GM19238 (cell line): ENCODE measurements around the gene ABR.
"Not testable (repeated sequence)": the region's sequence is repeated elsewhere in the genome, so short reads cannot be mapped to it uniquely, and the experiment has no call there.

Experiments
- DNase-seq: peaks from one replicate; pipeline ENCODE4 v3.0.0; 2011; ENCODE audit warnings: low spot score; ENCODE audit not compliant: insufficient read length

Gene ABR

DNA sequence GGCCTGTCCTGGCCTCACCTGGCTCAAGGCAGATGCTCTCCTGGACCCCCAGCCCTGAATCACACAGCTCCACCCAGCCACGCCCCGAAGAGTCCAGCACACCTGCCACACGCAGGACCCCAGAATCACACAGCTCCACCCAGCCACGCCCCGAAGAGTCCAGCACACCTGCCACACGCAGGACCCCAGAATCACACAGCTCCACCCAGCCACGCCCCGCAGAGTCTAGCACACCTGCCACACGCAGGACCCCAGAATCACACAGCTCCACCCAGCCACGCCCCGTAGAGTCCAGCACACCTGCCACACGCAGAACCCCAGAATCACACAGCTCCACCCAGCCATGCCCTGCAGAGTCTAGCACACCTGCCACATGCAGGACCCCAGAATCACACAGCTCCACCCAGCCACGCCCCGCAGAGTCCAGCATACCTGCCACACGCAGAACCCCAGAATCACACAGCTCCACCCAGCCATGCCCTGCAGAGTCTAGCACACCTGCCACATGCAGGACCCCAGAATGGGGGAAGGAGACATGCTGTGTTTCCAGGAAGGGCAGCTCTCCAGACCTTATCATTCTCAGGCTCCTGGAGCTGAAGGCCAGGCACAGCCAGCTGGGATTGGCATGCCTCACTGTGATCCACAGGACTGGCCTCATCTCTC lies 105.7 kb downstream of the ABR start:
- not testable (repeated sequence) for DNase-seq

- DNase-seq = no peak
Observed at GRCh38 chr17:1073241-1073962, 106.4 kb downstream of the ABR start.

DNA sequence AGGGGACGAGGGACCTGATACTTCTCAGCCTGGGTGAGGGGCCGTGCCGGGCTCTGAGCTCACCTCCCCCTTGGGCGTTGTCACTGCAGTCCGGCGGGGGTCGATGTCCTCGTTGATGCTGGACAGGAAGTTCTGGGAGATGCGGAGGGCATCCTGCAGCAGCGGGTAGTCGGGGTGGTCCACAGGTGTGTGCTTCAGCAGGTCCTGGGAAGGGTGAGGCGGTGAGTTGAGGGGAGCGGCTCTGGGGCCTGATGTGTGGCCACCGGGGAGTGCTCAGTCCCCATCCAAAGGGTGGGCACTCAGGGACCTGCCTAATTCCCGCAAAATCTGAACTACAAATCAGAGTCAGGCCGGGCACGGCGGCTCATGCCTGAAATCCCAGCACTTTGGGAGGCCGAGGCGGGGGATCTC lies 107.2 kb downstream of the ABR start:
- DNase-seq = no peak

DNA sequence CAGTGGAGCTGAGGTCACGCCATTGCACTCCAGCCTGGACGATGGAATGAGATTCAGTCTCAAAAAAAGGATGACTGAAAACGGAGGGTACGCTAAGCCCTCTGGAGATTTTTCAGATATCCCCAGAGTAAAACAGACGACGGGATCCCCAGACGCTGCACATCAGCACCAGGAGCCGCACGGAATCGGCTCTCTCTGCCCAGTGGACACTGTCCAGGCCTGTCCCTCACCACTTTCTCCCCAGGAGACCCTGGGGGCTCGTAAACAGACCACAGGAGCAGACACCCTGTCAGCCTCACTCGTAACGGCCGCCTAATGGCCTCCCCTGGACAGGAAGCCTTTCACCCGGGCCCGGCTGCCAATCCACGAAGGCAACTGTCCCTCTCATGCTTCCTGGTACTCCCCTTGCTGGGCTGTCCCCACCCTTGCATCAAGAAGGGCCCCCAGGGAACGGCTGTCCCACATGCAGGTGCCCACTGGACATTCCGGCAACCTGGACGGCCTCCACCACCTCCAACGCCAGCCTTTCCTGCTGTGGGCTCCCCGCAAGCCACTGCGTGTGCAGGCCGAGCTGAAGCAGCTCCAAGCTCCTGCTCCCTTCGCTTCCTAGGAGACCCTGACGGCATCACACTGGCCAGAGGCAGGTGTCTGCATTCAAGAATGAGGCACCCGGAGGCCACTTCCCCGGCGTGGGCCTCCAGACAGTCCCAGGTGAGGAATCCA lies 108.5 kb downstream of the ABR start:
- no peak for DNase-seq

DNA sequence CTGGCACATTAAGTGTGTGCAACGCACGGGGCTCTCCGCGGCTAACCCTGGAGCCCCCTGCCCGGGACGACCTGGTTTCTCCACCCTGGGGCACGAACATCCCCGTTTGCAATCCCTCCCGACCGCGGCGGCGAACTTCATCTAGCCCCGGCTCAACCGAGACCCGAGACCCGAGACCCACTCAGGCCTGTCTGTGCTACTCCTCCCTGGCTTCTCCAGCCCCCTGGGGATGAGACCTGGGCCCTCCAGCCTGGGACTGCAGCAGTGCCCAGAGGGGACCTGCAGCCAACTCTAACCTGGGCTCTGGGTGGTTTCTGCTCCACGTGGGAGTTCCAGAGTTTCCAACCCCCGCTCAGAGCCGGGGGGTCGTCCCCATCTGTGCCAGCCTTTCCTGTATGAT lies 109.4 kb downstream of the ABR start:
- no peak for DNase-seq

DNA sequence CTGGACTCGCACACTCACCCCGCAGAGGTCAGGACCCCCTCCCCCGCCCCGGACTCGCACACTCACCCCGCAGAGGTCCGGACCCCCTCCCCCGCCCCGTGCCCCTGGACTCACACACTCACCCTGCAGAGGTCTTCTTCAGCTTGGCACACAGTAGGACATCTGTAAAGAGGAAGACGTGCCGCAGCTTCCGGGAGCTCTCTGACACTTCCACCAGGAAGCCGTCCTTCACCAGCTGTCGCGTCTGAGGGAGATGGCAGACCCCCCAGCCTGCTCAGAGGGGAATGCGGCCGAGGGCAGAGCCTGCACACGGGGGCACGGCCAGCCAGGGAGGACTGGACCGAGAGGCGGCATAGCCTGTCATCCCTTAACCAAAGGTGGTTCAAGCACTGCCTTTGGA lies 109.9 kb downstream of the ABR start:
- no peak for DNase-seq

DNA sequence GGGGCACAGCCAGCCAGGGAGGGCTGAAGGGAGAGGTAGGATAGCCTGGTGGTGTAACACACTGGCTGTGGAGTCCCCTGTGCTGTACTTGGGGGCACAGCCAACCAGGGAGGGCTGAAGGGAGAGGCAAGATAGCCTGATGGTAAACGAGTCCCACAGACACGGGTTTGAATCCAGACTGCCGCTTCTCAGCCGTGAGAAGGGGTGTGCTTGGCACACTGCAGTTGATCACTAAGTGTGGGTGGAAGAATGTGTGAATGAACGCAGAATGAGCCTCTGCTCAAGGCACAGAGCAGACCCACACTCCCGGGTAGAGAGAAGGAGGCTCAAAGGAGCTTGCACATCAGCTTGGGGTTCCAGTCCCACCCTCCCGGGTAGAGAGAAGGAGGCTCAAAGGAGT lies 111.4 kb downstream of the ABR start:
- DNase-seq = no peak

GRCh38 chr17:1067282-1067956 lies 112.4 kb downstream of the ABR start:
- DNase-seq = no peak

DNA sequence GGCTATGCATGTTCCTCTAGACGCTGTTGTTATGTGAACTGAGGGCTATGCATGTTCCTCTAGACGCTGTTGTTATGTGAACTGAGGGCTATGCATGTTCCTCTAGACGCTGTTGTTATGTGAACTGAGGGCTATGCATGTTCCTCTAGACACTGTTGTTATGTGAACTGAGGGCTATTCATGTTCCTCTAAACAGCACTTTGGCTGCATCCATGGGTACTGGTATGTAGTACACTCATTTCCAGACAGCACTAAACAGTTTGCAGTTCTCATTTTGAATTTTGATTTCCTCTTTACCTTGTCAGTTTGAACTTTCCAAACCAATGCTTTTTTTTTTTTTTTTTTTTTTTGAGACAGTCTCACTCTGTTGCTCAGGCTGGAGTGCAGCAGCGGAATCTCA lies 114.4 kb downstream of the ABR start:
- DNase-seq = not testable (repeated sequence)

GRCh38 chr17:1060991-1061390 lies 118.8 kb downstream of the ABR start:
- DNase-seq = no peak

GRCh38 chr17:1059131-1059795 lies 120.5 kb downstream of the ABR start:
- DNase-seq = no peak

DNA sequence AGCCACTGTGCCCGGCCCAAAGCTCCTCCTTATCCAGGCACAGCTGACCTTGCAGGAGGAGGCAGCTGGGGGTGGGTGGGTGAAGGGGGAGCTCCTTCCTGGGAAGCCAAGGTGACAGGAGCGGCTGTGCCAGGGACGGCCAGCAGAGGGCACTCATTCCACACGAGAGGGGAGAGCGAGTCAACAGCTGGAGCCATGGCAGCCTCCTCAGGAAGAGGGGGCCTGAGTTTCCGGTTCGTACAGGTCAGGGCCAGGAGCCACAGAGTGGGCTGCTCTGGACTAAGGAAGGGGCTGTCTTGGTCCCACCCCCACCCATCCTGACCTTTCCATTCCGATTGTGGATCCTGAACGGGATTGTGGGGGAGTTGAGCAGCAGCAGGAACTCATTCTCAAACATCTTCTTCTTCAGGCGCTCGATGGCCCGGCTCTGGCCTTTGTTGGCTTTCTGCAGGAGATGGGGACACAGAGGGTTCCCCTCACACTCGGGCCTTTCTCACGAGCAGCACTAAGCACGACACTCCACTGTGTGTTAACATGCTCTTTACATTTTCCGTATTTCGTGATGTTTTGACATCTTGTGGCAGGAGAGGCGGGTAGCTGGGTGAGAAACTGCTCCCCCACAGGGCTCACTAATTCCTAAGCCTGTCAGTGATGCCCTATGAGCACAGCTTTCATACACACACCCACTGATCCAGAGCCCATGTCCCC lies 121.2 kb downstream of the ABR start:
- DNase-seq = no peak

GRCh38 chr17:1056761-1057160 lies 123.0 kb downstream of the ABR start:
- DNase-seq = no peak

DNA sequence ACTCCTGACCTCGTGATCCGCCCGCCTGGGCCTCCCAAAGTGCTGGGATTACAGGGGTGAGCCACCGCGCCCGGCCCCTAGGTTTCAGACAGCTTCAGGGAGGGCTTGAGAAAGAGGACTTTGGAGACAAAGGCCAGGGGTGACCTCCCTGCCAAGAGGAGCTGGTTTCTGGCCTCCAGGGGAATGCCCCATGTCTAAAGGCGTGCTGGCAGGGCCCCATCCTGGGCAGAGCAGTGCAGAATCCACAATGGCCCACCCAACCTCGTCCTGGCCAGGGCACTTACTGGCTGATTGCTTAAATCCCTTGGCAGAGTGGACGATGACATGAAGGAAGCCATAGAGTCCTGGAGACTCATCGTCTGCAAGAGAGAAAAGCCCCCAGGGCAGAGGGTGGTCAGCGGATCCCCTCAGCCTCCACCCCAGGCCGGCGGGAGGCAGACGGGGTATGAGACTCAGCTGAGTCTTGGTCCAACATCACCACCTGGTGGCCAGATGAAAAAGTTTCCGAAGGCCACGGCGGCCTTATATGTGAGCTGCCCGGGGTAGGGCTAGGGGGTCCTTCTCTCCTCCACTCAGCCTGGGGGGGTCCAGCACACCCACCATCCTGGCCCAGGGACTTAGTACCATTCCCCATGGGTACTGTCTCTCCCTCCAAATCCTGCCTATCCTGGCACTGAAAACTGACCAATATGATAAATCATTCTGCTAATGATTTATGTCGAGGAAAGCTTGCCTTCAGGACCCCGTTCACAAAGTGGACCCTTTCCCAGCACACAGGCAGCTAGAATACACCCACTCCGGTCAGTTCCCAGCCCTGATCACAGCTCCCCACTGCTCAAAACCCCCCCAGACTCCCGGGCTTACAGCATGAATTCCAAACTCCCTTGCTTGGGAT lies 123.8 kb downstream of the ABR start:
- DNase-seq = peak; percentile 50

- no peak for DNase-seq
Observed at GRCh38 chr17:1055231-1055630, 124.5 kb downstream of the ABR start.

- DNase-seq = no peak
Observed at GRCh38 chr17:1054656-1055055, 125.1 kb downstream of the ABR start.

DNA sequence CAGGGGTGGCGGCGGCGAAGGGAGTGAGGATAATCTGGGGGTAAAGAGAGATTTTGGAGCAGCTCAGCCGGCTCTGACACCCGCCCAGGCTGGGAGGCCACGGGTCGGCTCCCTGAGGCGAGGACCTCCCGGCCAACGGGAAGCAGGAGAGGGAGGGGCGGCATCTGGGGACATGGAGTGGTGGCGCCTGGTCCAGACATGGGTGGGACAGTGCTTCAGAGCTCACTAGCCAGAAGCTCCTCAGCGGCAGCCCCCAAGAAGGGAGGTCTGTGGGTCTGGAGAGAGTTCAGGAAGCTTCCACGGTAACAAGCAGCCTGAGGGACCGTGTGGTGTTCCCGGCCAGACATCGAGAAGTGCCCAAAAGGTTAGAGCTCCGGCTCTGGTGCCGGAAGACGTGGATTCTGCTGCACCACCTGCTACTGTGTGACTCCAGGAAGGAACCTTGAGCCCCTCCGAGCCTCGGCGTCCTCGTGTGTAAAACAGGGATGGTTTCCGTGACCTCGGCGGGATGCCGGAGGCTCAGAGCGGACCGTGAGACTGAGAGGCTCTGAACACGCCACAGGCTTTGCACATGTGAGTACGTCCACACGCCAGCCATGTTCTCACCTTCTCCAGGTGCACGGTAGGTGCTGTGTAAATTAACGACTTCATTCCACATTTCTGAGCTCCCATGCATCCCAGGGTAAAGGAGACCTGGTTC lies 126.0 kb downstream of the ABR start:
- DNase-seq = no peak

DNA sequence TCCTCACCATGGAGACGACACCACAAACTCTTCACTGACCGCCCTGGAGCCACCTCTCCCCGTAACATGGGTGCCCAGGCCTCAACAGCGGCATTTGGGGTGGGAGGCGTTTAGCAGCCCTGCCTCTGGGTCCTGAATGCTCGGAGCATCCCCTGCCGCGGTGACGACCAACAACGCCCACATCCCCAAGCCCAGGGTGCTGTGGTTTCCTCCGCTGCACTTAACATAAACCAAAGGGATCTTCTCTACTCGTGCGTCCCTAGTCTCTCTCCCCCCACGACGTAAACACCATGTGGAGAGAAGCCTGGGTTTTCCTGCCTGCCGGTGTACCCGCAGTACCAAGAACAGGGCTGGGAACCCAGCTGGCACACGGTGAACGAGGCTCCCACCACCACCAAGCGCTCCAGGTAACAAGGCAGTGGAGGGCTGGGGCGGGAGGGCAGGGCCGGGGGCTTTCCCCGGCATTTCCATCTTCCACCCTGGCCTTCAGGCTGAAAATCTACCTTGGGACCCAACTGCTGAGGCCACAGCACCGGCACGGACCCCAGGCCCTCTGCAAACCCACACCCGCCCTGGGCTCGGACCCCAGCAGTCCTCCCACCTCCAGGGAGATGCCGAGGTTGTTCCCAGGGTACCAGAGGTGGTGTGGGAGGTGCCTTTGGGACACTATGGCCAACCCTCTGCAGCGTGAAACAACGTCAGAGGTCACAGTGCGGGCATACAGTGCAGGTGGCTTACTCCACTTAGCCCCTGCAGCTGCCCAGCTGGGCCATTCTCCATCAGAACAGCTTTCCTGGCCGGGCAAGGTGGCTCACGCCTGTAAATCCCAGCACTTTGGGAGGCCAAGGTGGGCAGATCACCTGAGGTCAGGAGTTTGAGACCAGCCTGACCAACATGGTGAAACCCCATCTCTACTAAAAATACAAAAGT lies 128.5 kb downstream of the ABR start:
- DNase-seq = no peak
